ENCODE results near the gene AMMECR1L.

DNA sequence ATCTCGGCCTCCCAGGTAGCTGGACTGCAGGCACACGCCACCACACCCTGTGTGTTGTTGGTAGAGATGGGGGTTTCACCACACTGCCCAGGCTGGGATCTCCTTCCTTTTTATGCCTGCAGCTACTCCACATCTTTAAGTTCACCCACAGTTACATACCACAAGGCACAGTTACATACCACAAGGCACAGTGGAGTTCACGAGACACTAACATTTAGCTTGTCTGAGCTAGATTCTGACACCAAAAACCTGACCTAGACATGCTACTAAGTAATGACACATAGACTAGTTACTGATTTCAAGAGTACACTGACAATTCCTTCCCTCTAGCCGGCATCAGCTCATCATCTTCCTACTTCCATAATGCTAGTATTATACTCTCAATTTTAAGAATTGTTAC, 32.1 kb downstream of the AMMECR1L start:
- TF ChIP-seq, protein P1, sequence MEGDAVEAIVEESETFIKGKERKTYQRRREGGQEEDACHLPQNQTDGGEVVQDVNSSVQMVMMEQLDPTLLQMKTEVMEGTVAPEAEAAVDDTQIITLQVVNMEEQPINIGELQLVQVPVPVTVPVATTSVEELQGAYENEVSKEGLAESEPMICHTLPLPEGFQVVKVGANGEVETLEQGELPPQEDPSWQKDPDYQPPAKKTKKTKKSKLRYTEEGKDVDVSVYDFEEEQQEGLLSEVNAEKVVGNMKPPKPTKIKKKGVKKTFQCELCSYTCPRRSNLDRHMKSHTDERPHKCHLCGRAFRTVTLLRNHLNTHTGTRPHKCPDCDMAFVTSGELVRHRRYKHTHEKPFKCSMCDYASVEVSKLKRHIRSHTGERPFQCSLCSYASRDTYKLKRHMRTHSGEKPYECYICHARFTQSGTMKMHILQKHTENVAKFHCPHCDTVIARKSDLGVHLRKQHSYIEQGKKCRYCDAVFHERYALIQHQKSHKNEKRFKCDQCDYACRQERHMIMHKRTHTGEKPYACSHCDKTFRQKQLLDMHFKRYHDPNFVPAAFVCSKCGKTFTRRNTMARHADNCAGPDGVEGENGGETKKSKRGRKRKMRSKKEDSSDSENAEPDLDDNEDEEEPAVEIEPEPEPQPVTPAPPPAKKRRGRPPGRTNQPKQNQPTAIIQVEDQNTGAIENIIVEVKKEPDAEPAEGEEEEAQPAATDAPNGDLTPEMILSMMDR (IDR thresholded peaks at IDR 0.05), result no peak
- no peak for TF ChIP-seq POLR2A (IDR thresholded peaks at IDR 0.05)
- TF ChIP-seq POLR2AphosphoS5 (IDR thresholded peaks at IDR 0.05), result no peak
- no peak for TF ChIP-seq EP300 (IDR thresholded peaks at IDR 0.05)

Data from upper lobe of left lung (tissue), 4 donors.